Ramos (cell line): Measurements from ENCODE around the gene NOXO1.

Source experiments
- in situ Hi-C: fragments of 300-500 bp; cut with MboI; formaldehyde crosslinking; loops from one replicate; pipeline ENCODE4 v1.14.3; 2022; ENCODE audit warnings: low sequenced_read_pairs; ENCODE audit not compliant: unreplicated experiment

Gene NOXO1

GRCh38 chr16:1929578-1930337 lies 51.5 kb downstream of the NOXO1 start:
- in situ Hi-C loops, result loop anchor here (5.0 kb wide), 1 partner anchor 72 kb away; no protein-coding TSS in a partner anchor

GRCh38 chr16:1929105-1929504 lies 52.2 kb downstream of the NOXO1 start:
- in situ Hi-C loops, result no loop called here
